ENCODE results near the gene TSPAN17. TPM values are rescaled to one million over a fixed set of nuclear protein-coding genes. Genes with fewer than 3 reads are reported as not detected.

TSPAN17 gene
- total RNA-seq, 2 donors from 2014 or later: 17.6 to 38.1 TPM

- Histone ChIP-seq H3K4me3 (no peak overlapping the region), H3K27me3 (replicated peaks; ENCODE audit: insufficient read depth) (no peaks in the 10 kb centered on the region), H3K9me3 (no peaks in the 10 kb centered on the region), H3K36me3 (no peaks in the 10 kb centered on the region), H3K27ac (no peak overlapping the region), H3K4me1 (replicated peaks) (no peaks in the 10 kb centered on the region)
- TF ChIP-seq POLR2AphosphoS5 (IDR thresholded peaks at IDR 0.05) (no peak), CTCF (IDR thresholded peaks at IDR 0.05) (no peak), POLR2A (IDR thresholded peaks at IDR 0.05) (no peak)
- intact Hi-C loops (cut with DNase I): no loop called here
- WGBS: 78% methylated on average over 10 of the region's 10 CpGs
- no peak for DNase-seq (ENCODE audit: low spot score)
Measured at GRCh38 chr5:176687247-176687646, 40.0 kb downstream of the TSPAN17 start.

- no peak overlapping the region for H3K4me3 ChIP-seq
- no peaks in the 10 kb centered on the region for H3K9me3 ChIP-seq
- H3K27ac ChIP-seq: no peak overlapping the region
- no peaks in the 10 kb centered on the region for H3K27me3 ChIP-seq (replicated peaks; ENCODE audit: insufficient read depth)
- intact Hi-C loops (cut with DNase I): no loop called here
- TF ChIP-seq POLR2AphosphoS5 (IDR thresholded peaks at IDR 0.05) (no peak), CTCF (IDR thresholded peaks at IDR 0.05) (no peak), POLR2A (IDR thresholded peaks at IDR 0.05) (no peak)
- no peak for DNase-seq (ENCODE audit: low spot score)
- H3K36me3 ChIP-seq: no peaks in the 10 kb centered on the region
- 100% methylated on average over 4 of the region's 5 CpGs for WGBS
- H3K4me1 ChIP-seq (replicated peaks): no peaks in the 10 kb centered on the region
Measured at GRCh38 chr5:176687881-176688280, 40.6 kb downstream of the TSPAN17 start.

- H3K4me3 ChIP-seq: no peak overlapping the region
- intact Hi-C loops (cut with DNase I): no loop called here
- 93% methylated on average over 7 of the region's 7 CpGs for WGBS
- no peaks in the 10 kb centered on the region for H3K4me1 ChIP-seq (replicated peaks)
- no peak for DNase-seq (ENCODE audit: low spot score)
- no peak overlapping the region for H3K27ac ChIP-seq
- TF ChIP-seq POLR2A (IDR thresholded peaks at IDR 0.05) (no peak), POLR2AphosphoS5 (IDR thresholded peaks at IDR 0.05) (no peak), CTCF (IDR thresholded peaks at IDR 0.05) (no peak)
- no peaks in the 10 kb centered on the region for H3K36me3 ChIP-seq
- no peaks in the 10 kb centered on the region for H3K9me3 ChIP-seq
- H3K27me3 ChIP-seq (replicated peaks; ENCODE audit: insufficient read depth): peaks cover 4% of the 10 kb centered on the region
Measured at GRCh38 chr5:176690911-176691310, 43.6 kb downstream of the TSPAN17 start.

GRCh38 chr5:176691524-176691923 lies 44.2 kb downstream of the TSPAN17 start:
- TF ChIP-seq POLR2AphosphoS5 (IDR thresholded peaks at IDR 0.05): no peak
- TF ChIP-seq POLR2A (IDR thresholded peaks at IDR 0.05): no peak
- TF ChIP-seq CTCF (IDR thresholded peaks at IDR 0.05): no peak
- 90% methylated on average over 1 of the region's 1 CpG for WGBS

DNA sequence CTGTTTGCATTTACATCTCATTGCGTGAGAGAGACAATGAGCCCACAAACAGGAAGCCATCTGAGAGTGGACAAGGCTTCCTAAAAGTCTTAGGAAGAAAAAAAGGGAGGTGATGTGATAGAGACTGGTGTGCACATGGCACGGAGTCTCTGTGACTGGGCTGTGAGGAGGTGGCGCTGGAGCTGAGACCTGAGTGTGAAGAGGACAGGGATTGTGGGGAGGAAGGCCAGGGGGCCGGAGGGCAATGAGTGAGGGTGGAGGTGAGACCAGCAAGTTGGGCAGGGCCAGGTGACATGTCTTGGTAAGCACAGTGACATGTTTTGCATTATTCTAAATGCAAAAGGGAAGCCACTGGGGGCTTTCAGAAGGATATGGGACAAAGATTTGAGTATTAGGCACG lies 45.0 kb downstream of the TSPAN17 start:
- 53% methylated on average over 5 of the region's 5 CpGs for WGBS
- no peaks in the 10 kb centered on the region for H3K9me3 ChIP-seq
- H3K4me3 ChIP-seq: no peak overlapping the region
- intact Hi-C loops (cut with DNase I): no loop called here
- H3K27ac ChIP-seq: no peak overlapping the region
- H3K36me3 ChIP-seq: no peaks in the 10 kb centered on the region
- H3K27me3 ChIP-seq (replicated peaks; ENCODE audit: insufficient read depth): peaks cover 11% of the 10 kb centered on the region
- no peaks in the 10 kb centered on the region for H3K4me1 ChIP-seq (replicated peaks)
- DNase-seq (ENCODE audit: low spot score): no peak
- no peak for TF ChIP-seq CTCF (IDR thresholded peaks at IDR 0.05)
- TF ChIP-seq POLR2AphosphoS5 (IDR thresholded peaks at IDR 0.05): no peak
- no peak for TF ChIP-seq POLR2A (IDR thresholded peaks at IDR 0.05)

More at GRCh38 chr5:176691524-176691923, 44.2 kb downstream of the TSPAN17 start:
- Histone ChIP-seq H3K36me3 (no peaks in the 10 kb centered on the region), H3K9me3 (no peaks in the 10 kb centered on the region), H3K27me3 (replicated peaks; ENCODE audit: insufficient read depth) (peaks cover 10% of the 10 kb centered on the region), H3K4me3 (no peak overlapping the region), H3K27ac (no peak overlapping the region), H3K4me1 (replicated peaks) (no peaks in the 10 kb centered on the region)
- intact Hi-C loops (cut with DNase I): no loop called here
- no peak for DNase-seq (ENCODE audit: low spot score)
